Breast epithelium (tissue), 4 donors: Measurements from ENCODE around the gene LLPH. TPM values are rescaled to one million over a fixed set of nuclear protein-coding genes. Genes with fewer than 3 reads are reported as not detected.

Experiments
- DNase-seq, 2 donors: peaks; one replicate each; pipeline ENCODE4 v3.0.0-alpha.2; 2019; ENCODE audit warnings: low spot score in 2 of 2
- H3K27ac ChIP-seq, 2 donors: fragments of 200-600 bp; sonication (generic) in 1 of 2; one replicate each; pipeline ENCODE4 v1.5.1; 2016 to 2019; ENCODE audit warnings: mild to moderate bottlenecking in 1 of 2
- H3K27me3 ChIP-seq, 2 donors: fragments of 200-600 bp; sonication (generic) in 1 of 2; one replicate each; pipeline versions ENCODE4 v1.5.1 to v1.6.0; 2017 to 2019; ENCODE audit warnings: control low read depth in 1 of 2, mild to moderate bottlenecking in 1 of 2
- H3K36me3 ChIP-seq: fragments of 200-600 bp; one replicate; pipeline ENCODE4 v1.5.1; 2019
- H3K4me1 ChIP-seq, 2 donors: fragments of 200-600 bp; sonication (generic); one replicate each; pipeline ENCODE4 v1.5.1; 2016 to 2019; ENCODE audit warnings: control low read depth in 1 of 2
- H3K4me3 ChIP-seq, 3 donors: fragments of 200-600 bp; sonication (generic); 1 replicate in 2 of 3; 2 replicates in 1 of 3; pipeline ENCODE4 v1.5.1; 2016 to 2019; ENCODE audit warnings: mild to moderate bottlenecking in 3 of 3, moderate library complexity in 2 of 3
- H3K9me3 ChIP-seq, 2 donors: fragments of 200-600 bp; sonication (generic) in 1 of 2; one replicate each; pipeline ENCODE4 v1.5.1; 2016 to 2019; ENCODE audit warnings: control low read depth in 1 of 2
- POLR2A ChIP-seq: fragments of 450-650 bp; IDR thresholded peaks from one replicate; pipeline ENCODE4 v1.6.1; 2016; ENCODE audit warnings: antibody characterized with exemption, mild to moderate bottlenecking, moderate library complexity
- POLR2AphosphoS5 ChIP-seq, 3 donors: sonication (generic); formaldehyde crosslinking; IDR thresholded peaks; one replicate each; pipeline ENCODE4 v1.6.1; 2017; ENCODE audit warnings: antibody characterized with exemption in 3 of 3
- intact Hi-C: fragments of 100-400 bp; cut with DNase I; formaldehyde crosslinking; loops from one replicate; pipeline ENCODE4 v1.15.1; 2023; ENCODE audit warnings: low total_unique reads
- total RNA-seq, 3 donors: library from RNA; depleted of rRNA; stranded (reverse); fragments of >200 nt; gene quantifications; one replicate each; pipeline ENCODE4 v1.1.0, GENCODE V29; 2016
- TF ChIP-seq, protein P1 (sequence below), 3 donors: fragments of 450-650 bp; IDR thresholded peaks; one replicate each; pipeline ENCODE4 v1.5.1; 2016 to 2017; ENCODE audit warnings: antibody characterized with exemption in 3 of 3, mild to moderate bottlenecking in 3 of 3, moderate library complexity in 3 of 3

The LLPH gene
- total RNA-seq, 3 donors from 2014 or later, result 3.9 to 6.6 (median 6.1) TPM

DNA sequence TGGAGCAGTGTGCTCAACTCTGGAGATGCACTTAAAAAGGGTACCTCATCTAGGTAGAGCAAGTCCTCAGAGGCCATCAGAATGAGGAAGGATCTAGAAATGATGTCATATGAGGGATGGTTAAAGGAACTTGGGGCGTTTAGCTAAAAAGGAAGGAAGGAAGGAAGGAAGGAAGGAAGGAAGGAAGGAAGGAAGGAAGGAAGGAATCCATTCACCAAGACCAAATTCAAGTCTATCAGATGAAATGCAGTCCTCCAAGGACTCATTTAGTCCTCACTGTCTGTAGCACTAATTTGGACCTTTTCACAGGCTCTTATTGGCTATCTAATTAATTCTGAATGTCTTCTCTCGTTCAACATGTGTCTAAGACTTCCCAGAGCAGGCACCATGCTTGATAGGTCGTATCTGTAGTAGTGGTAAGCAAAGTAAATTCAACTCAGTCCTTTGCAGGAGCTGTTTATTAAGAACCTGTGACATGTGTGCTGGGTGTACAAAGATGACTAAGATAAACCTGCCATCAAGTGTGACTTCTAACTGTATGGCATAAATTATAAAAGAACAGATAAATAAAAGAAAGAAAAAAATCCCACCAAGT, 63.5 kb downstream of the LLPH start:
- intact Hi-C loops, result no loop called here
- no peak for DNase-seq
- Histone ChIP-seq H3K4me3 (no peak overlapping the region), H3K27ac (no peak overlapping the region), H3K27me3 (no peaks in the 10 kb centered on the region), H3K4me1 (no peaks in the 10 kb centered on the region), H3K36me3 (no peaks in the 10 kb centered on the region), H3K9me3 (no peaks in the 10 kb centered on the region)
- TF ChIP-seq, protein P1, sequence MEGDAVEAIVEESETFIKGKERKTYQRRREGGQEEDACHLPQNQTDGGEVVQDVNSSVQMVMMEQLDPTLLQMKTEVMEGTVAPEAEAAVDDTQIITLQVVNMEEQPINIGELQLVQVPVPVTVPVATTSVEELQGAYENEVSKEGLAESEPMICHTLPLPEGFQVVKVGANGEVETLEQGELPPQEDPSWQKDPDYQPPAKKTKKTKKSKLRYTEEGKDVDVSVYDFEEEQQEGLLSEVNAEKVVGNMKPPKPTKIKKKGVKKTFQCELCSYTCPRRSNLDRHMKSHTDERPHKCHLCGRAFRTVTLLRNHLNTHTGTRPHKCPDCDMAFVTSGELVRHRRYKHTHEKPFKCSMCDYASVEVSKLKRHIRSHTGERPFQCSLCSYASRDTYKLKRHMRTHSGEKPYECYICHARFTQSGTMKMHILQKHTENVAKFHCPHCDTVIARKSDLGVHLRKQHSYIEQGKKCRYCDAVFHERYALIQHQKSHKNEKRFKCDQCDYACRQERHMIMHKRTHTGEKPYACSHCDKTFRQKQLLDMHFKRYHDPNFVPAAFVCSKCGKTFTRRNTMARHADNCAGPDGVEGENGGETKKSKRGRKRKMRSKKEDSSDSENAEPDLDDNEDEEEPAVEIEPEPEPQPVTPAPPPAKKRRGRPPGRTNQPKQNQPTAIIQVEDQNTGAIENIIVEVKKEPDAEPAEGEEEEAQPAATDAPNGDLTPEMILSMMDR (IDR thresholded peaks at IDR 0.05), result no peak
- TF ChIP-seq POLR2AphosphoS5 (IDR thresholded peaks at IDR 0.05), result no peak
- TF ChIP-seq POLR2A, result no peak

Other genes with a start within 250 kb of the LLPH start
- gene TMBIM4, start 39.2 kb upstream of the LLPH start, total RNA-seq, result 100 to 1,000 TPM; 128 to 325 (median 218) TPM
- gene IRAK3, start 58.5 kb upstream of the LLPH start, total RNA-seq, result 10 to 100 TPM; 22.2 to 88.8 (median 37.7) TPM
- 10 to 100 TPM in 1 of 3 donors, 1 to 10 TPM in 2; 4.0 to 11.1 (median 7.2) TPM for gene HELB, start 171.7 kb upstream of the LLPH start, total RNA-seq